ENCODE data around the gene CDH13.

GRCh38 chr16:82732461-82732860 is 105.7 kb downstream of the CDH13 start:
- TF ChIP-seq, protein P1, sequence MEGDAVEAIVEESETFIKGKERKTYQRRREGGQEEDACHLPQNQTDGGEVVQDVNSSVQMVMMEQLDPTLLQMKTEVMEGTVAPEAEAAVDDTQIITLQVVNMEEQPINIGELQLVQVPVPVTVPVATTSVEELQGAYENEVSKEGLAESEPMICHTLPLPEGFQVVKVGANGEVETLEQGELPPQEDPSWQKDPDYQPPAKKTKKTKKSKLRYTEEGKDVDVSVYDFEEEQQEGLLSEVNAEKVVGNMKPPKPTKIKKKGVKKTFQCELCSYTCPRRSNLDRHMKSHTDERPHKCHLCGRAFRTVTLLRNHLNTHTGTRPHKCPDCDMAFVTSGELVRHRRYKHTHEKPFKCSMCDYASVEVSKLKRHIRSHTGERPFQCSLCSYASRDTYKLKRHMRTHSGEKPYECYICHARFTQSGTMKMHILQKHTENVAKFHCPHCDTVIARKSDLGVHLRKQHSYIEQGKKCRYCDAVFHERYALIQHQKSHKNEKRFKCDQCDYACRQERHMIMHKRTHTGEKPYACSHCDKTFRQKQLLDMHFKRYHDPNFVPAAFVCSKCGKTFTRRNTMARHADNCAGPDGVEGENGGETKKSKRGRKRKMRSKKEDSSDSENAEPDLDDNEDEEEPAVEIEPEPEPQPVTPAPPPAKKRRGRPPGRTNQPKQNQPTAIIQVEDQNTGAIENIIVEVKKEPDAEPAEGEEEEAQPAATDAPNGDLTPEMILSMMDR (IDR thresholded peaks at IDR 0.05), result no peak
- no peak for TF ChIP-seq POLR2A (IDR thresholded peaks at IDR 0.05)
- no peak for TF ChIP-seq POLR2AphosphoS5 (IDR thresholded peaks at IDR 0.05)
